Astrocyte of the spinal cord (primary cell): ENCODE results near the gene NAA80.
"Not testable (repeated sequence)": the region's sequence is repeated elsewhere in the genome, so short reads cannot be mapped to it uniquely, and the experiment has no call there.

Source experiments
- DNase-seq: peaks from one replicate; pipeline ENCODE4 v3.0.0; 2011; ENCODE audit warnings: low read depth, low spot score
- H3K4me3 ChIP-seq: 2 replicates; pipeline ENCODE4 v1.5.1; 2011; ENCODE audit warnings: low read depth, mild to moderate bottlenecking, low read length, moderate library complexity
- CTCF ChIP-seq: IDR thresholded peaks from 2 replicates; pipeline ENCODE4 v1.5.1; 2012; ENCODE audit warnings: low read depth, mild to moderate bottlenecking, low read length, inconsistent platforms
- in situ Hi-C: cut with HindIII; loops from 2 replicates; pipeline ENCODE4 v1.10.0; 2017; ENCODE audit warnings: low sequenced_read_pairs

Gene NAA80

GRCh38 chr3:50314816-50315215 lies 15.6 kb upstream of the NAA80 start:
- in situ Hi-C loops = no loop called here
- no peak for DNase-seq
- no peak for TF ChIP-seq CTCF
- H3K4me3 ChIP-seq = no peak overlapping the region

GRCh38 chr3:50314342-50314741 lies 15.1 kb upstream of the NAA80 start:
- TF ChIP-seq CTCF = no peak
- no peak for DNase-seq
- H3K4me3 ChIP-seq = no peak overlapping the region
- in situ Hi-C loops = no loop called here

DNA sequence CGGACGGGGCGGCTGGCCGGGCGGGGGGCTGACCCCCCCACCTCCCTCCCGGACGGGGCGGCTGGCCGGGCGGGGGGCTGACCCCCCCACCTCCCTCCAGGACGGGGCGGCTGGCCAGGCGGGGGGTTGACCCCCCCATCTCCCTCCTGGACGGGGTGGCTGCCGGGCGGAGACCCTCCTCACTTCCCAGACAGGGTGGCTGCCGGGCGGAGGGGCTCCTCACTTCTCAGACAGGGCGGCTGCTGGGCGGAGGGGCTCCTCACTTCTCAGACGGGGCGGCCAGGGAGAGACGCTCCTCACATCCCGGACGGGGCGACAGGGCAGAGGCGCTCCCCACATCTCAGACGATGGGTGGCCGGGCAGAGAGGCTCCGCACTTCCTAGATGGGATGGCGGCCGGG lies 12.8 kb upstream of the NAA80 start:
- in situ Hi-C loops, H3K4me3 ChIP-seq, DNase-seq: not testable (repeated sequence)

DNA sequence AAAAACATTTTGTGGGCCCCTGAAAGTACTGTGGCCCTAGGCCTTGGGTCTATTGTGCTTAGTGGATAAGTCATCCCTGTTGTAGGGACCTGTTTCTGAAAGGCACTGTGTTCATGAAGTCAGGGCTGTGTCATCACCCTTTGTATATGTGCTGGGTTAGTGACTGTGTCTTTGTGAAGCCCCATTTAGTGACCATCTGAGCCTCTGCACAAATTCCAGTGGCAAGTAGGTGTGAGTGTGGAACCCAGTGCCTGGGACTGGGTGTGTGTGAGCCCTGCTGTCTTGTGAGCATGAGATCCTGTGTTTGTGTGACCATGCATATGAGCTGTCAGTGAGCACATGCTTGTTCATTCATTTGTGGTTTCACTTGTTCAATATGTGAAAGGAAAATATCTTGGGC lies 5.4 kb upstream of the NAA80 start:
- no peak for TF ChIP-seq CTCF
- no peak overlapping the region for H3K4me3 ChIP-seq
- in situ Hi-C loops = no loop called here
- peak; percentile 37 for DNase-seq

DNA sequence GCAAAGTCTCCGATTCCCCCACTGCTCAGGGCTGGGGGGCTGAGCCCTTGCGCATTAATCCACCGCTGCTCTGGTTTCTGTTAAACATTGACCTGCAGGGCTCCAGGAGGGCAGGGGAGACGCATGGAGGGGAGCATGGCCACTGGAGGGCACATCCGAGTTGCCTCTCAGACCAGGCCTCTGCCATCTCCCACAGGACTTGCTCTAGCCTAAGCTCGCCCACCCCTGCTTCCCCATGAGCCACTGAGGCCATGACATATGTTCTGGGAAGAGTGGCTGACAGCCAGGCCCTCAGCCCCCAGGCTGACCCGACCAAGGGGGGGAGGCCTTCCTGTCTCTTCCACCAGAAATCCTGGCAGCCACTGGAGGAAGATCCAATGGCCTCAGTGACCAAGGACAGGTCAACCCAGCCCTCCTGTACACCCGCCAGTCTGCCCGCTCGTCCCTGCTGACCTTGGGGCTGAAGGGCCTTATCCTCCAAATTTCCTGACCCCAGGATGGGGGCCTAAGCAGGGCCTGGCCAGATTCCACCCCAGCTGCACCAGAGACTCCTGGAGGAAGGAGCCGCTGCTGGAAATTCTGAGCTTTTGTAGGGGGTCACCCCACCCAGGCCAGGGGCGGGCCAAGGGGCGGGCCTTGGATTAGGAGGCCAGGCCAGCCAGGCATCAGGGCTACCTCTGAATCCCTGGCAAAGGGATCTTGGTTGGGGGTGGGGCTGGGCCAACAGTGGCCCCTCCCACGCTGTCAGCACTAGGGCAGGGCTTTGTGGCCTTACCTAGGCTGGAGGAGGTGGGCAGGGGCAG lies 4.0 kb upstream of the NAA80 start, which contains the start of gene HYAL1:
Gene HYAL1 (minus strand): TSS at position 562 of the 803 bp plus-strand sequence. CDS start 618 bp downstream, outside the sequence.
- no peak for DNase-seq
- in situ Hi-C loops = no loop called here
- no peak for TF ChIP-seq CTCF
- H3K4me3 ChIP-seq = no peak within 1 kb of the TSS

DNA sequence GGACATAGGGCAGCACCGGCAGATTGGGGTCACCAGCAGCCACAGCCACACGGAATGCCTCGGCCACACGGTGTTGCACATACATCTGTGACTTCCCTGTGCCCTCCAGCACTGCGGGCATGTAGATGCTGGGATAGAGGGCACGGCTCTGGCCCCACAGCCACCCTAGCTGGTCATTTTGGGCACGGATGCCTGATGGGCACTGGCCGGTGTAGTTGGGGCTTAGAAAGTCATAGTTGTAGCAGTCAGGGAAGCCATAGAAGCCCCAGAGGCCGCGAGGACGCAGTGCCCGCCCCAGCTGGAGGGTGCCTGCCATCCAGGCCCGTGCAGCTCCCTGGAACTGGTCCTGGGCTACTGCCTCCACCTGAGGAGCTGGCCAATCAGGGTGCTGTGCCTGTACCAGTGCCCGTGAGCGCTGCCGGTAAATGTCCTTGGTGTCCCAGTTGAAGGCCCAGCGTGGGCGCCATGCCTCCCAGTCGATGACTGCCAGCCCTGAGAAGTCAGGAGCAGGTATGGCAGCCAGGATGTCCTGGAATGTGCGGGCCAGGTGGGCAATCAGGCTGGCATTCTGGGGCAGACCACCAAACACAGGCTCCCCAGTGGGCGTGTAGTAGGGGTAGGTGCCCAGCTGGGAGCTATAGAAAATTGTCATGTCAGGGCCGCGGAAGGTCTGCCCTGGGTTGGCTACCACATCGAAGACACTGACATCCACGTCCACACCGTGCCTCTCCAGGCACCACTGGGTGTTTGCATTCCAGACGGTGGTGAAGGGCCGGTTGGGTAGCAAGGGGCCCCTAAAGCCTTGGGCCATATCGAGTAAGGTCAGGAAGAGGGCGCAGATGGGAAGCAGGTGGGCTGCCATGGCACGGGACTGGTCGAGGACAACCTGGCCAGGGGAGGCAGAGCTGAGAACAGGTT lies 3.1 kb upstream of the NAA80 start:
- no peak overlapping the region for H3K4me3 ChIP-seq
- in situ Hi-C loops = no loop called here
- DNase-seq = no peak
- no peak for TF ChIP-seq CTCF
